C1 segment of cervical spinal cord (tissue), 14 donors: ENCODE data around the gene PAPLN.

ENCODE experiments used
- DNase-seq, 14 donors: peaks; one replicate each; lab custom pipeline; 2025; lab: John Stamatoyannopoulos, UW

Gene PAPLN

GRCh38 chr14:73259837-73260236 lies 22.5 kb downstream of the PAPLN start:
- no peak for DNase-seq

GRCh38 chr14:73260574-73260973 lies 23.3 kb downstream of the PAPLN start:
- DNase-seq, result no peak

DNA sequence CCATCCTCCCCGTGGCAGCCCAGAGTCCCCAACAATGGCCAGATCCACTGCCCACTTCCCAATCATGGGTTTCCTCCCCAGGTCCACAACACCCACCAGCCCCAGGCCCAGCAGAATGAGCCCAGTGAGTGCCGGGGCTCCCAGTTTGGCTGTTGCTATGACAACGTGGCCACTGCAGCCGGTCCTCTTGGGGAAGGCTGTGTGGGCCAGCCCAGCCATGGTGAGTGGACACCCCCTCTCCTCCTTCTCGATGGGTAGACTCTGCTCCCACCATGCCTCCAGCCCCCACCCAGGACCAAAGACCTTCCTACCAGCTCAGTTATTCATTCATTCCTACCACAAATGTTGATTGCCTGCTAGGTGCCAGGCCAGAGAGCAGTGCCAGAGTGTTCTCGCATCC lies 23.8 kb downstream of the PAPLN start:
- DNase-seq, result no peak

GRCh38 chr14:73261520-73262426 lies 24.5 kb downstream of the PAPLN start:
- no peak for DNase-seq

- no peak for DNase-seq
These were observed 25.3 kb downstream of the PAPLN start for GRCh38 chr14:73262427-73263183.

DNA sequence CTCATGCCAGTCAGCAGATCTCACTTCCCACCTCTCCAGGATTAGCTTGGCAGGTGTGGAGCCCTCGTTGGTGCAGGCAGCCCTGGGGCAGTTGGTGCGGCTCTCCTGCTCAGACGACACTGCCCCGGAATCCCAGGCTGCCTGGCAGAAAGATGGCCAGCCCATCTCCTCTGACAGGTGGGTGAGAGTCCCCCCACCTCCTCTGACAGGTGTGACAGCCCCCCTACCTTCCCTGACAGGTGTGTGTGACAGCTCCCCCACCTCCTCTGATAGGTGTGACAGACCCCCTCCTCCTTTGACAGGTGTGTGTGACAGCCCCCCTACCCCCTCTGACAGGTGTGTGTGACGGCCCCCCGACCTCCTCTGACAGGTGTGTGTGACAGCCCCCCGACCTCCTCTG lies 26.3 kb downstream of the PAPLN start:
- no peak for DNase-seq

- no peak for DNase-seq
These were observed 27.0 kb downstream of the PAPLN start for GRCh38 chr14:73264080-73264884.

DNA sequence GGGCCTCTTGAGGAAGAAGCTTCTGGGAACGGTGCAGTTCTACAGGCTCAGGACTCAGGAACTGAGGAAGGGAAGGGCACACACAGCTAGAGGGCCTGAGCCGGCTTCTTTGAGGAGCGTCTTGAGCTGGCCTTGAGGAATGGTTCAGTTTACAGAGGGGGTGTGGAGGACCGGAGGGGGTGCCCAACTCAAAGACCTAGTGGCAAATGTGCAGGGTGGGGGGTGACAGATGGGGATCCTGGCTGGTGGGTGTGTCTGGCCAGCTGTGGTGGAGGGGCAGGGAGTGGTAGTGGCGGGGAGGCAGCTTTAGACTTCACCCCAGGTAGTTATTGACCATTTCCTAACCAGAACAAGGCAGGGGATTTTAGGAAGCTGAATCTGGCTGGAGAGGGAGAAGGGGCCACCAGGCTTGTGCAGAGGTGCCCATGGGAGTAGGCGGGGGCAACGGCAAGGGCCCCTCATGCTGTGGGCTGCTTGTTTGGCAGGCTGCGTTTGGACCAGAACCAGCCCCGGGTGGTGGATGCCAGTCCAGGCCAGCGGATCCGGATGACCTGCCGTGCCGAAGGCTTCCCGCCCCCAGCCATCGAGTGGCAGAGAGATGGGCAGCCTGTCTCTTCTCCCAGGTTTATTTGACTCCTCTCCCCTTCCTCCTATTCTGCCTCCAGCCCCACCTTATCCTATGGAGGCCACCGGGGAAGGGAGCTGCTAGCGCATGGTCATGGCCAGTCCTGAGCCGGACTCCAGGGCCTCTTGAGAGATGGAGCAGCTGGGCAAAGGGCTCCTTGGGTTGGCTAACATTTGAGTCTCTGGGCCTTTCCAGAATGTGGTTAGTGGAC lies 27.8 kb downstream of the PAPLN start:
- no peak for DNase-seq

DNA sequence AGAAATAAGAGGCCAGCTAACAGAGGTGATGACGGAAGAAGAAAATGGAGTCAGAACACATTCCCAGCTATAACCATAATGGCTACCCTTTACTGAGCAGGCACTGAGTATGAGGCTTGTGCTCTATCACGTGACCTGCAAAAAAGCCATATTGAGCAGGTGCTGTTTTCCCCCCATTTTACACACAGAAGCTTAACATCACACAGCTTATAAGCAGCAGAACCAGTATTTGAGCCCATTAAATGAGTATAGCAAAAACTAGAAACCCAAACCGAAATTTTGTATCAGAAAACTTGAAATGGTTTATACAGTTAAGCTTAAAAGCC lies 28.4 kb downstream of the PAPLN start:
- DNase-seq, result no peak

DNA sequence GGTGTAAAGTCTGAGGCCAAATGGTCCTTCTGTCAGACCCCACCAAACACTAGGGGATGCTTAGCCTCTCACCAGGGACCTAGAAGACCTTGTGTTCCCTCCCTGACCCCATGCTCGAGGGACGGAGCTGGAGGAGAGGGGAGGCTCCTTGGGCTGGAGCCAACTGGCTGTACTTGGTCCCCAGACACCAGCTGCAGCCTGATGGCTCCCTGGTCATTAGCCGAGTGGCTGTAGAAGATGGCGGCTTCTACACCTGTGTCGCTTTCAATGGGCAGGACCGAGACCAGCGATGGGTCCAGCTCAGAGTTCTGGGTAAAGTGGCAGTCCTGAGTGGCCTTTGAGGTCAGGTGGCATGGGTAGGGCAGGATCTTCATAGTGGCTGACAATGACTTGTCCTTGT lies 29.0 kb downstream of the PAPLN start:
- DNase-seq, result no peak

DNA sequence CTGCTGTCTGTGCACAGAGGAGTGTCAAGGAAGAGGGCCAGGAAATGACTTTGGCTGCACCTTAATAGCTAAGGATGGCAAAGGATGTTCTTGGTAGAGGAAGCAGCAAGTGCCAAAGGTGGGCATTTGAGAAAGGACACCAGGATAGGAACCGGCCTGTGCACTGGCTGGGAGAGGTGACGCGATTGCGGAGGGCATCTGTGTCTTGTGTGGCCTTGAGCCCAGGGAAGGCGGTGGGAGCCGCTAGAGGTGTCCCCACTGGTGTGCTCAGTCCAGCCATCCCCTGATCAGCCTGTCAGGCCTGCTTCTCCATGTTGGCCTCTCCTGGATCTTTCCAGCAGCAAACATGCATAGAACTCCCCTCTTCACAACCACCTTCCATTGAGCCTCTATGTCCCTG lies 30.2 kb downstream of the PAPLN start:
- DNase-seq, result no peak

DNA sequence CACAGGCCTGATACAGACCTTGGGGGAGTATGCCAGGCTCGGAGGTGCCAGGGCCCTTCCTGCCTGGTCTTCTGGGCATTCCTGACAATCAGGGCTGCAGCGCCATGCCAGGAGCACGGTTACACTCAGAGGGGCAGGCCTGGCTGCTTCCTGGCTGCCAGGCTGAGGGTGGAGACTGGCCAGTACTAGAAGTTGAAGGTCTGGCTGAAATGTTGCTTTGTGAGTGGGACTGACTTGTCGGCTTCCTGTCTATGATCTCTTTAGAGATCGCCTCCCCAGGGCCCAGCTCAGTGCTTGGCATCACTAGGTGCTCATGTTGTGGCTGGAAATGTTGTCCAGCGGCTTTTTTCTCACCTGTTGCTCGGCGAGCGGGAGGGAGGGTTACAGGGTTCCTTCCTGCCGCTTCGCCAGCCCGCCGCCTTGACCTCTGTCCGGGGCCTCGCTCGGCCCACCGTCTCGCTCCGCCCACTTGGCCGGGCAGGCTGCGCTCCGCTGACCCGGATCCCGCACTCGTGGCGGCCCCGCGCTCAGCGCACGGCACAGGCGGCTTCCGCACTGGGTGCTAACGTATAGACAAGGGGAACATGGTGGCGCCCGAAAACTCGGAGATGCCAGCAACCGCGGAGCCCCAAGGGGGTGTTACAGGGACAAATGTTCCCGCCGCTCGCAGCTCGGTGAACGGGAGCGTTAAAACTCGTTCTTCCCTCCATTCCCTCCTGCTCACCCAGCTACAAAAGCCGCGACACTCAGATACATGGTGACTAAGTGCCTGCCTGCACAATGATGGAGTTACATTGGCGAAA lies 32.6 kb downstream of the PAPLN start:
- peak in 7 of 14 donors; percentile 5 to 58 (median 46) for DNase-seq

DNA sequence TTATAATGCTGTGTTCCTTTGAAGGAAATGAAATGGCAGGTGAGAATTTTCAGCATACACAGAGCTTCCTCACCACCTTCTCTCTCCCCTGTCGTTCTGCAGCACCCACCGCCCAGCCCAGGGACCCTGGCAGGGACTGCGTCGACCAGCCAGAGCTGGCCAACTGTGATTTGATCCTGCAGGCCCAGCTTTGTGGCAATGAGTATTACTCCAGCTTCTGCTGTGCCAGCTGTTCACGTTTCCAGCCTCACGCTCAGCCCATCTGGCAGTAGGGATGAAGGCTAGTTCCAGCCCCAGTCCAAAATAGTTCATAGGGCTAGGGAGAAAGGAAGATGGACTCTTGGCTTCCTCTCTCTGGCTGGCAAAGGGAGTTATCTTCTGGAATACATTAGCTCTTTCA lies 35.1 kb downstream of the PAPLN start:
- no peak for DNase-seq

DNA sequence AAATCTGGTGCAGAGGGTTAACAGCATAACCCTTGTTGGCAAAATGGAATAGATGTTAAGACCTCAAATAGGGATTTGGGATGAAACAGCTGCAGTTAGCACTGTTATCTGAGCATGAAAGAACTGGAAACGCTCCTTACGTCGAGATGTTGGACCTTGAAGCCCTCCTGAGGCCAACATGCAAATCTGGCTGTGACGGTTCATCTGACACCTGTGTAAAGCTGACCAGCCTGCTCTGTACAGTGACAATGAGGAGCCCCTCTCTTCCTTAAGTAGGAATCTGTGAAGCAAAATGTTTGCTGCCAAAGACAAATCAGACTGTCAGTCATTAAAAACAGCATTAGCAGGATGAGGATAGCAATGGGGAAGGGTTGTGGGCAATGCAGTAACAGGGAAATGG lies 36.5 kb downstream of the PAPLN start:
- DNase-seq, result no peak

- no peak for DNase-seq
These were observed 39.5 kb downstream of the PAPLN start for GRCh38 chr14:73276836-73277235.

GRCh38 chr14:73277376-73277775 lies 40.1 kb downstream of the PAPLN start:
- no peak for DNase-seq

DNA sequence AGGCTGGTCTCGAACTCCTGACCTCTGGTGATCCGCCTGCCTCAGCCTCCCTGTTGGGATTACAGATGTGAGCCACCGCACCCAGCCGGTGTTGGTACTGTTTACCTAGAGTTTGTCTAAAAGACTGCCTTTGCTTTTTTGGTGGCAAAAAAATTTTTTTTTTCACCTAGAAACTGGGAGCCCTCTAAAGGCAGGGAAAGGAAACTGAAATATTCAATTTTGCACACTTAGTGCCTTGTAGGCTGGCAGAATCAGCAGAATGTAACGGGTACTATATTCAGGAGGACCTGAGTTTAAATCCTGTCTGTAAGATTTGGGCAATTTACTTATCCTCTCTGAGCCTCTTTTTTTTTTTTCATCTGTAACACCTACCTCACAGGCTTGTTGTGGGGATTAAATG lies 43.6 kb downstream of the PAPLN start:
- no peak for DNase-seq

- DNase-seq, result peak in 4 of 14 donors; percentile 9 to 52 (median 16)
These were observed 46.5 kb downstream of the PAPLN start for GRCh38 chr14:73283608-73284379.

GRCh38 chr14:73285979-73286378 lies 48.7 kb downstream of the PAPLN start:
- DNase-seq, result no peak

- DNase-seq, result no peak
These were observed 49.3 kb downstream of the PAPLN start for GRCh38 chr14:73286598-73286997.
